GM20431 (cell line): Measurements from ENCODE around the gene TMEM106C.

Experiments used
- in situ Hi-C: fragments of 300-500 bp; cut with MseI, MboI; formaldehyde crosslinking; loops from one replicate; pipeline ENCODE4 v1.15.0; 2020; ENCODE audit warnings: low sequenced_read_pairs; ENCODE audit not compliant: unreplicated experiment

Gene TMEM106C

DNA sequence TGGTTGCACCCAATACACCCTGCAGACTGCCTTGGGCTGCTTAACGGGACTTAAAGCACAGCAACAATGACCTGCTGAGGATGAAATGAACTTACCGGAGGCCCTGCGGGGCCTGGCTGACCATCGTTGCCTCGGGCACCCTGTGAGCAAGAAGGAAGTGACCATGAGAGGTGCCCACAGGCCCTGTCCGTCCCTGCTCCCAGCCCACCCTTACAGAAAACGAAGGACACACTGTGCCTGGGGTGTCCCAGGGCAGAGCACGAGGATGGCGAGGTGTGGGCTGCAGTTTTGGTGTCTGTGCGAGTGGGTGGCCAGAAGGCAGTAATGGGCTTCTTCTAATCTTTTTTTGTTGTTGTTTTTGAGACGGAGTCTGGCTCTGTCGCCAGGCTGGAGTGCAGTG lies 26.3 kb downstream of the TMEM106C start:
- in situ Hi-C loops: no loop called here

DNA sequence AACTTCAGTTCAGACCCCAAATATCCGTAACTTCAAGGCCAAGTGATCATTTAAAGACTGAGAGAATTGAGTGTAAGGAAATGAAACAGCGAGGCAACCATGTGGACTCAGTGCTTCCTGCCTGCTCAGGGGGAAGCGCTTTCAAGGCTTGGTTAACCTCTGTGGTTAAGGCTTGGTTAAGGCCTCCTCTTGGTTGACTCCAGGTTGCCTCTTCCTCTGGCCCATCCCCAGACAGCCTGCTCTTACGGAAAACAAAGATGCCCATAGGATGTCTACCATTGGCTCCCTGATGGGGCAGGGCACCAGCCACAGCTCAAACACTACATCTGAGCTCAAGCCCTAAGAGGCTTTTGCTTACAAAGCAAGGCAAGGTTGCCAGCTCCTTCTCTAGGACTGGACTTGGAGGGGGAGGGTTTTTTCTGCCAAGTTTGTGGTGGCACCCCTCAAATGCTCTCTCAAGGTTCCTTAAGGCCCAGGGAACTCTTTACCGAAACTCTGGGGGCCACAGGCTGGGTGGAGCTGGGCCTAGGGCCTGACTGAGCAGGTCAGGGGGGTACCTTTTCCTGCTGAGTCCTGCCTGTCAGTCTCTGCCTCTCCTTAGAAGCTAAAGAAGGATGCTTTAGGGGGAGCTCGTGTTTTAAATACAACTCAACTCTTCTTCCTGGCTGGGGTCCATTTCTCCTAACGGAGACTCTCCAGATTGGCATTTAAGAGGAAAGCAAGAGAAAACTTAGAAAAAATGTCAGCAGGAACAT lies 27.1 kb downstream of the TMEM106C start:
- in situ Hi-C loops: no loop called here

DNA sequence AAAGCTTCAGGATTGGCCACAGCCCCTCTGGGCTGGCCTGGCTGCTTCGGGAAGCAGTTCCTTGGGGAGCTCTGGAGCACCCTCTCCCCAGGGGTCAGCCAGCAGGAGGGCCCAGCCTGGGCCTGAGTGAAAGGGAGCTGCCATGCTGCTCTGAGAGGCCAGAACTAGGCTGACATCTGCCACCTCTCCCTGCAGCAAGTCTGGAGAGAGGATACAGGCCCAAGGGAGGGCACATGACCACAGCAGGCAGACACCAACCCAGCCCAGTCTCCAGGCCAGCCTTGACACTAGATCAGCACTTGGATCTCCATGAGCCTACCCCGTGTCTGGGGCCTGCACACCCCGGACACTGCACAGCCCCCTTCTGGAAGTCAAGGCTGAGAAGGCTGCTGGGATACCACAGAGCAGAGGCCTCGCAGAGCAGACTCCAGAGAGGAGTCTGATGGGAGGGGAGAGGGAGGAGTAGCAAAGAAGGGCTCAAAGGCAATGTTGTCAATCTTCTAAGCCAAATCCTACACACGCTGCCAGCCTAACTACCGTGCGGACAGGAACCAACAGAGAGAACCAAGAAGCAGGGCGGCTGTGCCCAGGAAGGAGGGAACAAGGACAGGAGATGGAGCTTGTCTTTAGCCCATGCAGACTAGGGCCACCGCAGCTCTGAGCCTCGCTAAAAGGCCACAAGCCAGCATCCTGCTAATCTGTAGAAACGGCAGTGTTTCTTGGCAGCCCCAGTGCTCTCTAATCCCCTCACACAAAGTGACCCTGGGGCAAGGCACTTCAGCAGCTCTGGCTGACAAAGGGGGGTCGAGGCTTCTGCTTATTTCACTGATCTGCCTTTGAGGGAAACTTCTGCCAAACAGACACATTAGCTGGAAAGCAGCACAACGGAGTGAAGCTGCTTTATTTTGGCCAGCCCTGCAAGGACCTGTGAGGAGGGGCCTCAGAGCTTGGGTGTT lies 28.0 kb downstream of the TMEM106C start:
- in situ Hi-C loops: no loop called here

DNA sequence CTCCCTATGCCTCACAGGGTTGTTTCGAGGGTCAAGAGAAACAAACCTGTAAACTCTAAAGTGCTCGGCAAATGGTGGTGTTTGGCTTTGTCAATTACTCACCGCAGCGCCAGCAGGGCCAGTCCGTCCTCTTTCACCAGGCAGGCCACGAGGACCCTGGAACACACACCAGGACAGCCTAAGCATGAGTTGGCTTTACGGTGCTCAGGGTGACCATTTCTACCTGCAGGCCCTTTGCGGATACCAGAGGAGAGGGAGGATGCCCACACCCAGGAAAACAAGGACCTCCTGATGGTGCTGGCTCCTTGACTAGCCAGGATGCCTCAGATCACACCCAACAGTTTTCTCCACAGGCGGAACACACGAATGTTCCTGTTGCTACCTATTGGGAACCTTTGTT lies 29.4 kb downstream of the TMEM106C start:
- in situ Hi-C loops: no loop called here

DNA sequence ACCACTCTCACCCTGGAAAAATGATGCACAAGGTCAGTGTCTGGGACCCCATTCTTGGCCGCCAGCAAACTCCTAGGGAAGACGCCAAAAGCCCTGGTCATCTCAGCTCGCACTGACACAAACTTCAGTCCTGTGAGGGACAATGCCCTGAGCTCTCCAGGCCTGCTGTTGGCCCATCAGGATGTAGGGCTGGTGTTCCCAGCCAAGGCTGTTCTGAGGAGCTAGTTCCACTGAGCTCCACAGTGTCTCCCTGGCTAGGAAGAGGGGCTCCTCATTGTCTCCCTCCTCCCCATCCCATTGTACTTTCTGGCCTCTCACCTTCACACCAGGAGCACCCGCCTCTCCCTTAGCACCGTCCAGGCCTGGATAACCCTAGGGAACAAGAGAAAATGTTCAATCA lies 30.1 kb downstream of the TMEM106C start:
- in situ Hi-C loops: no loop called here

DNA sequence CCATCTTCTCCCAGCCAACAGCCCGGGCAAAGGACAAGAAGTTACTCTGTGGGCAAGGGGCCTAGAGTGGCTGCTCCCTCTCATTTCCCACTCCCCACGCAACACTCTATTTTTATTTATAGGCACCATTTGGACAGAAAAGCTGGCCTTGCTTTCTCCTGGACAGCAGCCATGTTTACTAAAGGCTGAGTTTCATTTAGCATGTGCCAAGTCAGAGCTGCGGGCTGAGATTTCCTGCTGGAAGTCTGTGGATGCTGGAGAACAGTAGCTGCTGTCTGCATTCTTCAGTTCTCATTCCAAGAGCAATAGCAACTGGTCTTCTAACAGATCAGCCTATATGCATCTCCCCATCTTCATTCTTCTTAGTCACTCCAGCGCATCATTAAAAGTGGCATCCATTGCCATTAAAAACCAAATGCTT lies 32.6 kb downstream of the TMEM106C start:
- in situ Hi-C loops: no loop called here

DNA sequence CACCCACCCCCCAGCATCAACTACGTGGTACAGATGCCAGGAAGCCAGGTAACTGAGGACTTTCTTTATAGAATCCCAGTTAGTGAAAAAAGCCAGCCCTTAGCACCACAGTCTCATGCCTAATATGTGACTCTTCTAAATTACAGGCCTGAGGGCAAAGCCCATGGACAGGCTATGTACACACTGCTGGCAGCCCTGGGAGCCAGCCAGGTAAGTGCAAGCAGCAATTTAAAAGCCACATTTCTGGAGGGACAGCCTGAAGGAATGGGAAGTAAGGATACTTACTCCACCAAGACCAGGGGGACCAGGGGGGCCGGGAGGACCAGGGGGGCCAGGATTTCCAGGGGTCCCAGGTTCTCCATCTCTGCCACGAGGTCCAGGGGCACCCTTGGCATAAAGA lies 33.9 kb downstream of the TMEM106C start:
- in situ Hi-C loops: no loop called here

DNA sequence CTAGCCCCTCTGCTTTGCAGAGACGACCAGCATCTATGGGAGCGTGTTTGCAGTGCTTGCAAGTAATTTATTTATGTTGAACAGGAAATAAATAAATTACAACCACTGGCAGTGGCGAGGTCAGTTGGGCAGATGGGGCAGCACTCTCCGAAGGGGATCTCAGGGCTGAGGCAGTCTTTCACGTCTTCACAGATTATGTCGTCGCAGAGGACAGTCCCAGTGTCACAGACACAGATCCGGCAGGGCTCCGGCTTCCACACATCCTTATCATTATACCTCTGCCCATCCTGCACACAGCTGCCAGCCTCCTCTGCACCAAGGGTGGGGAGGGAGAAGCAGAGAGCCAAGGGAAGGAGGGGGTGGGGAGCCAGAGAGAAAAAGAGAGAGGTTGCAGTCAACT lies 36.4 kb downstream of the TMEM106C start:
- in situ Hi-C loops: no loop called here

DNA sequence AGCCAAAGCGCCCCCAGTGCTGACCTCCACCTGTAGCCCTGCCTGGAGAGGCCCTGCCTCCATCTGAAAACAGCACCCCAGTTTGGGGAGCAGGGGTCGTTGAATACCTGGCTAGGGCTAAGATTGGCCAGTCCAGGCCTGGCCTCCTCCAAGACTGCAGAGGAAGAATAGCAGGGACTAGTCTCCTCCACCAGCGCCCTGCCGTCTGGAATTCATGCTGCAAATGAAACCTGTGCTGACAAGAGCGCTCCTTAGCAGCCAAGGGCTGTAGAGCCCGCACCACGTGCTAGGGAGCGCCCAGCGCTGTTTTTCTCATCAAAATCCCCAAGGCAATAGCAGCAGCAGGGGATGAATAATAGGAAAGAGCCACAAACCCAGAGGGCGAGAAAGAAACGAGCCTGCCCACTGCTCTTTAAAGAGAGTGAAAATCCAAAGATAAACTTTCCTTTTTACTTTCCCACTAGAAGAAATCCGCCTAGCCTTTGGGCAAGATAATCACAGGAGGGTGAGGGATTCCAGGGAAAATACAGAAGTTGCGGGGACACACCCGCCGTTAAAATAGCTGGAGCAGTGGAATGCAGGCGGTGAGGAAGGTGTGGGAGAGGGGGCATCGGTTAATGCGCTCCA lies 37.6 kb downstream of the TMEM106C start:
- in situ Hi-C loops: no loop called here

DNA sequence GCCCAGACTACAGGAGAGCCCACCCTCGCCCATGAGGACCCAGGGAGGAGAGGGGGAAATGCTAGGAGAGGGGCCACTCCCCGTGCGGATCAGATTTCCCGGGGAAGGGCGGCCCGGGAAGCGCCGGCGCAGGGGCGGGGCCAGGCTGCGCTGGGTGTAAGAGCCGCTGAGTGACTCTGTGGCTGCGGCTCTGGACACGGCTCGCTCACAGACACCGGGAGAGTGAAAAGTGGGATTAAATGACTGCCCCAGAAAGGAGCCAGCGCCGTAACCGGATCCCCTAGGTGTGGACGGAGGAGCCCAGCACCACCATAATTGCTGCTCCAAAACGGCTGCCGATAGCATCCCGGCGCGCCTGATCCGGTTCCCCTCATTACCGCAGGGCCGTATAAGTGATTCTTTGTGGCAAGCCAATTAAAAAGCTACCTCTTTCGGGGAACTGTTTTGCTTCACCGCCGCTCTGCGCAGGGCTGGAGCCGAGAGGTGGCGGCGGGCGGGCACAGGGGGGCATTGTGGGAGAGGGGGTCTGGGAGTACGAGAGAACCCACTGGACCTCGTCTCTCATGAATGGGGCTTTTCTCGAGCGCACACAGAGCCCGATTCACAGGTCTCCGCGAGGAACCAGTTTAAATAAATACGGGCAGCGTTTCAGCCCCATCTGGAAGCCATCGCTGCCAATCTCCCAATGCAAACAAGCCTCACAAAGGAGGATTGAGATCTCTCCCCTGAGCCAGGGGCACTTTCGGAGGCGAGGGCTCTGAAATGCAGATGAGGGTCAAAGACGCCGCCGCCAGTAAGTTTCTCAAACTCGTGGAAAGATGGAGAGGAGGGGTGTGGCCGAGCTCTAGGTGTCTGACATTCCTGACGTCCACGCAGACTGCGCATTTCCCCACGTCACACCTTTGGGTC lies 38.4 kb downstream of the TMEM106C start:
- in situ Hi-C loops: no loop called here

DNA sequence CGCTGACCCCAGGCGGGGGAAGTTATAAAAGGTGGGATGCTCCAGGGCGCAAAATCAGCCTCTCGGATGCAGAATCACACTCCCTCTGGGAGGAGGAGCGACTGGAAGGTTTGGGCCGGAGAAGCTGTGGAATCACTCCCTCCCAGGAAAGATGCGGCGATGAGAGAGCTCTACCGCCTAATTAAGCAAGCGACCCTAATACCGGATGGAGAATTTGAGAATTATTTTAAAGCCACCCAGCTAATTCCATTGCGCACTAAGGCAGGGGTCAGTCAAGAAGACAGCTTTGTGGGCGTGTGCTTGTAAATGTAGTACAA lies 39.0 kb downstream of the TMEM106C start:
- in situ Hi-C loops: no loop called here

DNA sequence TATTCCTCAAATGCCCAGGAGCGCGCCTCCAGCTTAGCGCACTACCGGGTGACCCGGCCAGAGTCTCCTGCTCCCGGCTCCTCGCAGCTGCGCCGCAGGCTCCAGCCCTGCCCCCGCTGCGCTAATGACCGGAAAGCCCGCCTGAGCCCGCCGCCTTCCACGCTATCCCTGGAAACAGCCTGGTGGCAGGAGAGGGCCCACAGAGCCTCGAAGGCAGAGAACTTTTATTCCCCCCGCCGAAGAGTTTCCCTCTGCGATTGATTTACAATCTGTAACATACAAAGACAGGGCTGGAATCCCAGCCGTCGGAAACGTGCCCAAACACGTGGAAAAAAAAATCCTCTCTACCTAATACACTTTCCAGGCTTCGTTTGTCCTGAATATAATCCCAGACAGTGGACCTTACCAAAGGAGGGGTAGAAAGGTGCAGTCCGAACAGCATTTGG lies 39.4 kb downstream of the TMEM106C start:
- in situ Hi-C loops: no loop called here

DNA sequence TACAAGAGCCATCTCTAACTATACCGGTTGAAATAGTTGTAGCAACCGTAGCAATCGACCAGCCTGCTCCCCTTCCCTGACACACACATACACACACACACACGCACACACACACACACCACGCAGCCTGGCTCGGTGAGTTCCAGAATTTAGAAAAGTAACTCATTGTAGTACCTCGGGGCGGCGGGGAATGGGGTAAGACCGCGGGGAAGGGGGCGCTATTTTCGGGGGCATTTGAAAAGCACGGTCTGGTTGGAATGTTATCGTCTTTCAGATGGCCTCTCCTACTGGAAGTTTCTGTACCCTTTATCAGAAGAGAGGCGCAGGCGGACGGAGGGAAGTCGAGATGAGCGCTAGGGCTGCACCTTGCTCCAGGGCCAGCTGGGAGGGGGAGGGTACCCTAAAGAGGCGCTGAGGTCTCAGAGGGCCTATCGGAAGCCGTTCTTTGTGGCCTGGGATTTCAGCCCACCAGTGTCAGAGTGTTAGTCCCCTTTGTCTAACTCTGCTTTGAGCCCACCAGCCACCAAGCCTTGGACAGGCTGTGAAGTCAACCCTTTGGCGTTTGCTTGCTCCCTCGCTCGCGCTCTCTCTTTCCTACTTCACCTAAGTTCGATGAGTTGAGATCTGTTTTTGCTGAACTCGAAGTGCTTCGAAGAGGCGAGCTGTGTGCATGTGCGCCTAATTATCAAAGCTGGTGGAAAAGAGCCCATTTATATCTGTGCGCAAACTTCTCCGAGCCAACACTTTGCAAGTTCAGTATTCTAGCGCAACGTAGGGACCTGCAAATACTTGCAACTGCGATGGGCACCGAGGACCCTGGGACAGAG lies 40.0 kb downstream of the TMEM106C start:
- in situ Hi-C loops: no loop called here

DNA sequence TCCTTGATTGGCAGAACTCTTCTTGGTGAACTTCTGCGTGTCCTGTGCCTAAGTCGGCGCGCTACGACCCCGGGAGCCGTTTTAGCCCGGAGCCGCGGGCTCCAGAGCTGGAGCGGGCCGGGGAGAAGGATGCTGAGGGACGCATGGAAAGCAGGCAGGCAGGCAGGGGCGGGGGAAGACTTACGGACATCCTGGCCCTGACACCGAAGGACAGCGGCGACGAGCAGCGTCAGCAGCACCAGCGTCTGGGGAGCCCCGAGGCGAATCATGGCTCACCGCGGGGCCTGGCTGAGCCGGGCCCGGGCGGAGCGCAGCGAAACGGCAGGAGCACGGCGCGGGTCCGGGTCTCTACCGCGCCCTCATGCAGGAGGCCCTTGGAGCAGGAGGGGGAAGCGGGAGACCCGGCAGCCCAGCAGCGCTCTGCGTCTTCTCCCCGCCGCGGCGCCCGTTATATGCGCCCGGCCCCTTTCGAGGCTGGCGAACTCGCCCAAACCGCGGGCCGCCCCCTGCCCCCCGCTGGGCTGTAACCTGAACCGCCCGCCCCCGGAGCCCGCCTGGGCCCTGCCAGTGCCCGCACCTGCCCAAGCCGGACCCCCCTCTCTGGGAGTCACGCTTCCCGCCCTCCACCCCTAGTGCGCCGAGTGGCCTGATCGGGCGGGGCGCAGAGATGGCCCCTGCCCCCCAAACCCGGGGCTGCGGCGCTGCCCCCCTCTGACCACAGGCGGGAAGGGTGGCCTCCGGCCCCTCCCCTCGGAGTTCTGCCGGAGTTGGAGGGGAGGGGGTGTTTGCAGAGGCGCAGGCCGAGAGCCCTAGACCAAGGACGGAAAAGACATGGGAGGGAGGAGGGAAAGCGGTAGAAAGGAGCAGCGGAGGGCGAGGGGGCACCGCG lies 40.9 kb downstream of the TMEM106C start, which contains the start of gene COL2A1:
TSS of gene COL2A1 (minus strand) at position 424 of the 889 bp plus-strand sequence. CDS start at position 269, 155 bp downstream.
- in situ Hi-C loops: no loop called here

DNA sequence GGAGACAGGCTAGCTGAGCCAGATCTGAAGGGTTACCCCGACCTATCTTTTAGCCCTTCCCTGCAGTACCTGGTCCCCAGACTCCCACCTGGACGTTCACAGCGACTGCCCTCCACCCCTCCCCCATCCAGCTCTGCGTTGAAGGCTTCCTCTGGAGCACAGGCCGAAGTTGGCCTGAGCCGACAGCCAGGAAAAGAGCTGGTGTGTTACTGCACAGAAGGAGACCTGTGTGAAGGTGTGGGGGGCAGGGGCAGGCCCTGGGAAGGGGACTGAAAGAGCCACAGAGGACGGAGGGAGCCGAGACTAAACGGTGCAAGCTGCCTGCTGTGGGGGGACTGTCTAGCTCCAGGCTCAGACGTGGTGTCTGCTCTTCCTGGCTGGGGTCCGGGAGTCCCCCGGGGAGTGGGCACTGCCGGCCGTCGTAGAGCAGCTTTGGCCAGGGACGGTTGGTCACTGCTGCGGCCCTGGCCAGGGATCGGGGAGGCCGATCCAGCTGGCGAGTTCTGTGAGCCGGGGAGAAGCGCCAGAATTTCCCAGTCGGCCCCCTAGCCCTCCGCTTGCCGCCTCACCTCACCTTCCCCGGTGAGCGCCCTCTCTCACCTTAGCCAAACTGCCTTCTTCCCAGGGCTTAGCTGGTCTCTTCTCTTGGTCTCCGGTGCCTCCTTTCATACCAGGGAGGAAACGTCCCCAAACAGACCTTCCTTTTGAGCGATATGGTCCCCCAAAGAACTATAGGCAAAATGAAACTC lies 41.8 kb downstream of the TMEM106C start:
- in situ Hi-C loops: no loop called here

DNA sequence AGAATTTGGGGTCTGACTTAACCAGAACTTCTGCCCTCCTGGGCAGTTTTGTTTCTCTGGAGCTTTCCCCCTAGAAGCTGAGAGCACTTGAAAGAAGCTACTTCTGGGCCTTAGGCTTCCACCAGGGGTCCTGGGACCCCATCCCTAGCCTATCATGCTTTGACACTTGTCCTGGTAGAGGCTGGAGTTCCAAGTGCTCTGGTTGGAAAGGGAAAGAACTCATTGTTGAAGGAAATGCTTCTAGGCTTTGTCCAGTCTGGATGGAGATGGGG lies 42.3 kb downstream of the TMEM106C start:
- in situ Hi-C loops: no loop called here

DNA sequence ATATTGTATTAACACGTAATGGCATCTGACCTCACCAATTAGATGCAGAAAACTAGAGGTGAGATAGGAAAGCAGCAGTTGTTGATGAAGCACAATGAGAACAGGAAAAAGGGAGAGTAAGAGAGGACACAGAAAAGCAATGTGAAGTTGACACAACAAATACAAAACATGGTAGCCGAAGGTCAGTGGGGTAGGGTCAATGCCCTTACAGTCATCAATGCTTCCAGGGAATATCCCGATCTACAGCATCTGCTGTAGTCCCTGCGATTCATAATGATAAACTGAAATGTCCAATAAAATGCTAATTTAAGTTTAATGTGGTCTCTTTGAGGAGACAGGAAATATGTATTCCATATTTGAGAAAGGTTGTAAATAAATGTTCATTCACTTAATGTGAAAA lies 43.8 kb downstream of the TMEM106C start:
- in situ Hi-C loops: no loop called here

DNA sequence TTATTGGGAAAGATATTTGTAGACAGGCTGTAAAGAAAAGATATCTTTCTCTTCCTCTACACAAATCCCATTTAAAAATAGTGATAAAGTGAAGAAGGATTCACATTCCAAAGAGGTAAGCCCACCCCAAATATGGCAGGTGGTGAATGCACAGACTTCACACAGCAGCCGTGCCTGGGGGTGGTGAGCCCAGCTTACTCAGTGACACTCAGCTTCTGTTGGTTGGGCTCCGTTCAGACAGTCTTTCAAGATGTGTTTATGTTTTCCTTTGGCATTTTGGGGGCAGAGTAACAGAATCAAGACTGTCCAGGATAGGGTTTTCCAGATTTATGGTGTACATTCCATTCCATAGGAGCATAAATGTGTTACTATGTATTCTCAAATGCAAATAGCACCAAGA lies 45.0 kb downstream of the TMEM106C start:
- in situ Hi-C loops: no loop called here
